SK-N-SH (cell line): ENCODE measurements around the gene KLHL22. TPM values are rescaled to one million over a fixed set of nuclear protein-coding genes. Genes with fewer than 3 reads are reported as not detected.

Experiments used
- CTCF ChIA-PET: fragments of 300-600, 350-600 bp; formaldehyde crosslinking; extraction: SDS; loops from one replicate; lab custom pipeline; 2021; lab: Yijun Ruan, JAX
- POLR2A ChIA-PET: fragments of 350-600 bp; sonication (Branson Sonifier 250); formaldehyde crosslinking; extraction: SDS; loops from one replicate; lab custom pipeline; 2020; ENCODE audit warnings: antibody characterized with exemption, inconsistent platforms; lab: Yijun Ruan, JAX
- DNase-seq: peaks from one replicate; pipeline ENCODE4 v3.0.0; 2012
- H2AFZ ChIP-seq: fragments of 200-600 bp; sonication (generic); 2 replicates; pipeline ENCODE4 v1.8.1; 2016; ENCODE audit warnings: antibody characterized with exemption, mild to moderate bottlenecking, low read depth
- H3F3A ChIP-seq: fragments of 200-600 bp; sonication (generic); replicated peaks from 2 replicates; pipeline ENCODE3; 2016; ENCODE audit warnings: antibody characterized with exemption, mild to moderate bottlenecking; ENCODE audit not compliant: insufficient read depth
- H3K27ac ChIP-seq, 2 experiments: fragments of 200-500 bp in 1 of 2; fragments of 200-600 bp in 1 of 2; sonication (Bioruptor generic) in 1 of 2; sonication (generic), shearing (Covaris generic) in 1 of 2; 2 replicates each; pipeline versions ENCODE4 v1.5.1 to v1.6.1; 2014 to 2016; ENCODE audit warnings: low read depth in 2 of 2, inconsistent platforms in 1 of 2, low read length in 1 of 2, mild to moderate bottlenecking in 1 of 2, mixed read lengths in 1 of 2
- H3K27me3 ChIP-seq: fragments of 200-600 bp; sonication (generic), shearing (Covaris generic); 2 replicates; pipeline ENCODE4 v1.6.1; 2016; ENCODE audit warnings: mixed run types; ENCODE audit not compliant: insufficient read depth
- H3K36me3 ChIP-seq, 2 experiments: fragments of 200-500 bp in 1 of 2; fragments of 200-600 bp in 1 of 2; sonication (Bioruptor generic) in 1 of 2; sonication (generic) in 1 of 2; replicated peaks in 1 of 2; 2 replicates each; pipeline versions ENCODE3 to v1.5.1; 2014 to 2016; ENCODE audit warnings: low read length in 1 of 2, mild to moderate bottlenecking in 1 of 2; ENCODE audit not compliant: insufficient read depth in 2 of 2, control insufficient read depth in 1 of 2
- H3K4me1 ChIP-seq, 2 experiments: fragments of 200-500 bp in 1 of 2; fragments of 200-600 bp in 1 of 2; sonication (Bioruptor generic) in 1 of 2; sonication (generic), shearing (Covaris generic) in 1 of 2; 2 replicates each; pipeline versions ENCODE4 v1.5.1 to v1.6.1; 2014 to 2016; ENCODE audit warnings: low read depth in 1 of 2, low read length in 1 of 2, mixed run types in 1 of 2; ENCODE audit not compliant: insufficient read depth in 2 of 2, control insufficient read depth in 1 of 2
- H3K4me2 ChIP-seq: fragments of 200-600 bp; sonication (generic), shearing (Covaris generic); 2 replicates; pipeline ENCODE4 v1.6.1; 2017; ENCODE audit warnings: mixed run types
- H3K4me3 ChIP-seq, 2 experiments: fragments of 200-500 bp in 1 of 2; fragments of 200-600 bp in 1 of 2; sonication (Bioruptor generic) in 1 of 2; sonication (generic), shearing (Covaris generic) in 1 of 2; 2 replicates each; pipeline versions ENCODE4 v1.5.1 to v1.8.1; 2014 to 2016; ENCODE audit warnings: low read depth in 2 of 2, inconsistent platforms in 1 of 2, low read length in 1 of 2, mild to moderate bottlenecking in 1 of 2, mixed read lengths in 1 of 2, moderate library complexity in 1 of 2
- H3K79me2 ChIP-seq: fragments of 200-600 bp; sonication (generic); 2 replicates; pipeline ENCODE4 v1.8.1; 2017; ENCODE audit warnings: mild to moderate bottlenecking; ENCODE audit not compliant: insufficient read depth
- H3K9ac ChIP-seq: fragments of 200-600 bp; sonication (generic); 2 replicates; pipeline ENCODE4 v1.6.1; 2017; ENCODE audit warnings: mixed run types
- H3K9me2 ChIP-seq: fragments of 200-600 bp; sonication (generic); 2 replicates; pipeline ENCODE4 v1.6.1; 2017; ENCODE audit warnings: mixed run types
- H3K9me3 ChIP-seq: fragments of 200-600 bp; sonication (generic); 2 replicates; pipeline ENCODE4 v1.6.1; 2017; ENCODE audit warnings: mixed run types, mild to moderate bottlenecking, moderate library complexity
- H4K20me1 ChIP-seq: fragments of 200-600 bp; sonication (generic); 2 replicates; pipeline ENCODE4 v1.6.1; 2017; ENCODE audit warnings: mild to moderate bottlenecking, mixed run types; ENCODE audit not compliant: insufficient read depth
- ELF1 ChIP-seq: IDR thresholded peaks from 2 replicates; pipeline ENCODE4 v1.4.0; 2012
- EP300 ChIP-seq, 2 experiments: IDR thresholded peaks; 2 replicates each; pipeline versions ENCODE4 v1.4.0 to v1.6.1; 2012; ENCODE audit warnings: borderline replicate concordance in 1 of 2, low read depth in 1 of 2, low read length in 1 of 2
- EZH2phosphoT487 ChIP-seq: fragments of 200-600 bp; sonication (generic); IDR thresholded peaks from 2 replicates; pipeline ENCODE4 v1.6.1; 2017; ENCODE audit warnings: low read depth, mixed run types, mild to moderate bottlenecking, antibody characterized with exemption, moderate library complexity, borderline replicate concordance
- FOXJ3 ChIP-seq: sonication (generic); formaldehyde crosslinking; IDR thresholded peaks from 2 replicates; pipeline ENCODE4 v1.5.1; 2020; ENCODE audit warnings: mild to moderate bottlenecking, missing genetic modification reagents
- FOXM1 ChIP-seq: IDR thresholded peaks from 2 replicates; pipeline ENCODE4 v1.4.0; 2012; ENCODE audit warnings: low read depth, mild to moderate bottlenecking
- GABPA ChIP-seq: IDR thresholded peaks from 2 replicates; pipeline ENCODE4 v1.4.0; 2012; ENCODE audit warnings: low read depth, mild to moderate bottlenecking
- JUND ChIP-seq: IDR thresholded peaks from 2 replicates; pipeline ENCODE4 v1.4.0; 2012
- MAX ChIP-seq: IDR thresholded peaks from 2 replicates; pipeline ENCODE4 v1.4.0; 2012; ENCODE audit warnings: low read depth
- MEF2A ChIP-seq: IDR thresholded peaks from 2 replicates; pipeline ENCODE4 v1.4.0; 2012; ENCODE audit warnings: low read depth, borderline replicate concordance
- NFIC ChIP-seq: IDR thresholded peaks from 2 replicates; pipeline ENCODE4 v1.4.0; 2012; ENCODE audit warnings: borderline replicate concordance
- NRF1 ChIP-seq: IDR thresholded peaks from 2 replicates; pipeline ENCODE4 v1.6.1; 2012; ENCODE audit warnings: low read depth, mild to moderate bottlenecking, low read length
- POLR2AphosphoS5 ChIP-seq: IDR thresholded peaks from 2 replicates; pipeline ENCODE4 v1.6.1; 2012; ENCODE audit warnings: low read depth, low read length
- RAD21 ChIP-seq: IDR thresholded peaks from 2 replicates; pipeline ENCODE4 v1.6.1; 2012; ENCODE audit warnings: mild to moderate bottlenecking, low read length
- RCOR1 ChIP-seq: fragments of 150-350 bp; IDR thresholded peaks from 2 replicates; pipeline ENCODE4 v1.6.1; 2017; ENCODE audit warnings: antibody characterized with exemption, low read length
- RFX5 ChIP-seq: IDR thresholded peaks from 2 replicates; pipeline ENCODE4 v1.6.1; 2012; ENCODE audit warnings: mild to moderate bottlenecking, improper control_type of control experiment, low read length
- RXRA ChIP-seq: IDR thresholded peaks from 2 replicates; pipeline ENCODE4 v1.4.0; 2012; ENCODE audit warnings: low read depth, mild to moderate bottlenecking, borderline replicate concordance
- SMC3 ChIP-seq: IDR thresholded peaks from 2 replicates; pipeline ENCODE4 v1.6.1; 2012; ENCODE audit warnings: low read depth, low read length, improper control_type of control experiment
- TAF1 ChIP-seq: IDR thresholded peaks from 2 replicates; pipeline ENCODE4 v1.6.1; 2012; ENCODE audit warnings: low read depth, mild to moderate bottlenecking, low read length, moderate library complexity, borderline replicate concordance
- TCF12 ChIP-seq: IDR thresholded peaks from 2 replicates; pipeline ENCODE4 v1.4.0; 2012
- TEAD4 ChIP-seq: IDR thresholded peaks from 2 replicates; pipeline ENCODE4 v1.4.0; 2012; ENCODE audit warnings: mild to moderate bottlenecking, borderline replicate concordance; ENCODE audit not compliant: insufficient read depth
- USF2 ChIP-seq: fragments of 150-350 bp; IDR thresholded peaks from 2 replicates; pipeline ENCODE4 v1.6.1; 2017; ENCODE audit warnings: antibody characterized with exemption, low read length, low read depth, borderline replicate concordance
- WGBS: methylation state at CpG from one replicate; pipeline ENCODE4 v1.1.6; 2017; ENCODE audit warnings: low lambda C conversion rate; 5-methylcytosine and 5-hydroxymethylcytosine counted together
- polyA plus RNA-seq, 3 experiments: library from polyadenylated mRNA; depleted of rRNA; stranded (reverse); fragments of >200 nt; gene quantifications; 2 replicates each; pipeline ENCODE4 v1.2.3, GENCODE V29; 2012
- TF ChIP-seq, protein P1 (sequence below): fragments of 200-600 bp; sonication (generic); IDR thresholded peaks from 2 replicates; pipeline ENCODE4 v1.6.1; 2017; ENCODE audit warnings: antibody characterized with exemption, mild to moderate bottlenecking, moderate library complexity
- TF ChIP-seq, protein P2 (sequence below): fragments of 150-350 bp; IDR thresholded peaks from 2 replicates; pipeline ENCODE4 v1.6.1; 2016; ENCODE audit warnings: mild to moderate bottlenecking, low read depth, low read length

KLHL22 gene
- polyA plus RNA-seq, 1 of the 3 experiments (the other 2 are of a cell fraction): 26.5 TPM

DNA sequence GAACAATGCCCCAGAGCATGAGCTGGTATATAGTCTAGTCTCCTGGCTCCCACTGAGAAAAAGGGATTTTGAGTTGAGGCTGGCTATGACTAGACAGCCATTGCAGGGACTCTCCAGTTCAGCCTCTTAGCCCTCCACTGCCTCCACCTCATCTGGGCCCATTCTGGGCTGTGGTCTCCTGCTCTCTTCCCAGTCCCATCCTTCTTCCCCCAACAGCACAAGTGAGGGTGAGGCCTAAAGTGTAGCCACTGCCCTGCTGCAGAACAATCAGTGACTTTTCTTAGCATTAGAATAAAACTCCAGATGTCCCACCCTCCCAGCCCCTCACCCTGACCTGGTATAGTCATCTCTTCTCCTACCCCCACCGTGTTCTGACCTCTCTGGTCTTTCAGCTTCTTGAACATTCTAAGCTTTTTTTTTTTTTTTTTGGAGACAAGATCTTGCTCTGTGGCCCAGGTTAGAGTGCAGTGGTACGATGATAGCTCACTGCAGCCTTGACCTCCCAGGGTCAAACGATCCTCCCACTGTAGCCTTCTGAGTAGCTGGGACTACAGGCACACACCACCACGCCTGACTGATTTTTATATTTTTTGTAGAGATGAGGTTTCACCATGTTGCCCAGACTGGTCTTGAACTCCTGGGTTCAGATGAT is 16.1 kb upstream of the KLHL22 start (continued):
- TF ChIP-seq, protein P1, sequence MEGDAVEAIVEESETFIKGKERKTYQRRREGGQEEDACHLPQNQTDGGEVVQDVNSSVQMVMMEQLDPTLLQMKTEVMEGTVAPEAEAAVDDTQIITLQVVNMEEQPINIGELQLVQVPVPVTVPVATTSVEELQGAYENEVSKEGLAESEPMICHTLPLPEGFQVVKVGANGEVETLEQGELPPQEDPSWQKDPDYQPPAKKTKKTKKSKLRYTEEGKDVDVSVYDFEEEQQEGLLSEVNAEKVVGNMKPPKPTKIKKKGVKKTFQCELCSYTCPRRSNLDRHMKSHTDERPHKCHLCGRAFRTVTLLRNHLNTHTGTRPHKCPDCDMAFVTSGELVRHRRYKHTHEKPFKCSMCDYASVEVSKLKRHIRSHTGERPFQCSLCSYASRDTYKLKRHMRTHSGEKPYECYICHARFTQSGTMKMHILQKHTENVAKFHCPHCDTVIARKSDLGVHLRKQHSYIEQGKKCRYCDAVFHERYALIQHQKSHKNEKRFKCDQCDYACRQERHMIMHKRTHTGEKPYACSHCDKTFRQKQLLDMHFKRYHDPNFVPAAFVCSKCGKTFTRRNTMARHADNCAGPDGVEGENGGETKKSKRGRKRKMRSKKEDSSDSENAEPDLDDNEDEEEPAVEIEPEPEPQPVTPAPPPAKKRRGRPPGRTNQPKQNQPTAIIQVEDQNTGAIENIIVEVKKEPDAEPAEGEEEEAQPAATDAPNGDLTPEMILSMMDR: no peak
- TF ChIP-seq RXRA (no peak), EZH2phosphoT487 (no peak), MEF2A (no peak), JUND (no peak), RCOR1 (no peak), TCF12 (no peak), POLR2AphosphoS5 (no peak), GABPA (no peak)

DNA sequence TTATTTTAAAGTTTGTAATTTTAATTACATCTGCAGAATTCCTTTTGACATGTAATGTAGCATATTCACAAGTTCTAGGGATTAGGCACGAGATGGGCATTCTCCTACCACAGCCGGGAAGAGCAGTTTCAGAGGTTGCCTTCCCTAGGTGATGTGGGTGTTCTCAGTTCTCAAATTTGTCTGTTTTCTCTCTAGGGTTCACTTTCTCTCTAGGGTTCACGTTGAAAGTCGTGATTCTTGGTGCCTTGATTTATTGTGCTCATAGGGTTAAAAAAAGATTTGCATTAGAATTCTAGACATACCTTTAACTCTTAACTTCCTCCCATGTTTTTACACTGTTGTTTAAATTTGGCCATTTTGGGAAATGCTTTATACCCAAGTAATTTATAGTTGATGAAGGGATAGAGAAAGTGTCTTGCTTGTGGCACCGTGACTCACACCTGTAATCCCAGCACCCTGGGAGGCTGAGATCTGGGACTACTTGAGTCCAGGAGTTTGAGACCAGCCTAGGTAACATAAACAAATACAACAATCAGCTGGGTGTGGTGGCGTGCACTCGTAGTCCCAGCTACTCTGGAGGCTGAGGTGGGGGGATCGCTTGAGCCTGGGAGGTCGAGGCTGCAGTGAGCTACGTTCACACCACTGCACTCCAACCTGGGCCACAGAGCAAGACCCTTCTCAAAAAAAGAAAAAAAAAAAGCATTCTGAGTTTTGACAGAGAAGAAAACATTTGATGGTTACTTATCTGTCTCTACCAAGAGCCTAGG is 15.4 kb upstream of the KLHL22 start:
- H3K9me3 ChIP-seq: no peaks in the 10 kb centered on the region
- peaks cover 22% of the 10 kb centered on the region for H3F3A ChIP-seq
- ChIA-PET CTCF (interaction anchor here (0.9 to 1.3 kb wide), 2 partner anchors 9 to 51 kb away, joined by 3 read pairs; no protein-coding TSS in a partner anchor), POLR2A (no interaction called here)
- H3K4me3 ChIP-seq: peak overlapping the region in 1 of 2 experiments; percentile 67; a peak in 1 of 4 replicates
- peaks cover 10 to 22% of the 10 kb centered on the region in 2 experiments for H3K36me3 ChIP-seq
- H3K9me2 ChIP-seq: no peaks in the 10 kb centered on the region
- peaks cover 63% of the 10 kb centered on the region for H4K20me1 ChIP-seq
- DNase-seq: no peak
- WGBS: 85% methylated on average over 10 of the region's 10 CpGs
- peak overlapping the region; percentile 21; the same call in 1 of the 2 replicates for H3K9ac ChIP-seq
- peak overlapping the region in 1 of 2 experiments; percentile 96; a peak in 2 of 4 replicates for H3K27ac ChIP-seq
- H3K4me2 ChIP-seq: peak overlapping the region; percentile 99; the same call in 1 of the 2 replicates
- H2AFZ ChIP-seq: no peak overlapping the region
- no peaks in the 10 kb centered on the region for H3K27me3 ChIP-seq
- TF ChIP-seq NRF1: no peak
- no peak for TF ChIP-seq JUND
- TF ChIP-seq FOXM1: no peak
- TF ChIP-seq, protein P2, sequence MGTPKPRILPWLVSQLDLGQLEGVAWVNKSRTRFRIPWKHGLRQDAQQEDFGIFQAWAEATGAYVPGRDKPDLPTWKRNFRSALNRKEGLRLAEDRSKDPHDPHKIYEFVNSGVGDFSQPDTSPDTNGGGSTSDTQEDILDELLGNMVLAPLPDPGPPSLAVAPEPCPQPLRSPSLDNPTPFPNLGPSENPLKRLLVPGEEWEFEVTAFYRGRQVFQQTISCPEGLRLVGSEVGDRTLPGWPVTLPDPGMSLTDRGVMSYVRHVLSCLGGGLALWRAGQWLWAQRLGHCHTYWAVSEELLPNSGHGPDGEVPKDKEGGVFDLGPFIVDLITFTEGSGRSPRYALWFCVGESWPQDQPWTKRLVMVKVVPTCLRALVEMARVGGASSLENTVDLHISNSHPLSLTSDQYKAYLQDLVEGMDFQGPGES: no peak
- no peak for TF ChIP-seq NFIC
- TF ChIP-seq POLR2AphosphoS5: no peak
- no peak for TF ChIP-seq MAX
- no peak for TF ChIP-seq EP300 (IDR thresholded peaks at IDR 0.05; ENCODE audit: borderline replicate concordance in 1 of 2, low read depth in 1 of 2, low read length in 1 of 2)
- TF ChIP-seq RXRA: no peak
- no peak for TF ChIP-seq TEAD4
- no peak for TF ChIP-seq MEF2A
- no peak for TF ChIP-seq FOXJ3 (CRISPR knock-in tag)
- TF ChIP-seq USF2: no peak
- no peak for TF ChIP-seq SMC3
- no peak for TF ChIP-seq ELF1
- no peak for TF ChIP-seq RFX5
- TF ChIP-seq TAF1: no peak
- no peak for TF ChIP-seq RAD21
- peaks cover 25 to 29% of the 10 kb centered on the region in 2 experiments; a peak in 3 of 4 replicates for H3K4me1 ChIP-seq
- H3K79me2 ChIP-seq: peaks cover 90% of the 10 kb centered on the region
